SK-N-SH treated with all-trans-retinoic acid at 6 μM for 48 hours (cell line): ENCODE measurements around the gene TRNT1.

Experiments
- CSDC2 ChIP-seq: fragments of 250-450 bp; sonication (Bioruptor Pico); IDR thresholded peaks from 2 replicates; pipeline ENCODE4 v1.5.0; 2020; ENCODE audit warnings: mild to moderate bottlenecking, moderate library complexity
- ESRRG ChIP-seq: fragments of 250-450 bp; sonication (Bioruptor Pico); IDR thresholded peaks from 2 replicates; pipeline ENCODE4 v1.6.1; 2021; ENCODE audit warnings: mild to moderate bottlenecking
- OSR1 ChIP-seq: fragments of 250-450 bp; sonication (Bioruptor Pico); IDR thresholded peaks from 2 replicates; pipeline ENCODE4 v1.8.0; 2022; ENCODE audit warnings: moderate library complexity, mild to moderate bottlenecking, inconsistent platforms
- RARB ChIP-seq: fragments of 250-450 bp; sonication (Bioruptor Pico); IDR thresholded peaks from 2 replicates; pipeline ENCODE4 v1.8.0; 2021; ENCODE audit warnings: mild to moderate bottlenecking, moderate library complexity
- ZFP3 ChIP-seq: fragments of 250-450 bp; sonication (Bioruptor Pico); IDR thresholded peaks from 2 replicates; pipeline ENCODE4 v1.5.0; 2020; ENCODE audit warnings: mild to moderate bottlenecking, moderate library complexity
- ZNF565 ChIP-seq: fragments of 450-650 bp; formaldehyde crosslinking; conservative IDR thresholded peaks from 2 replicates; pipeline ENCODE4 v1.5.0; 2020; ENCODE audit warnings: low read depth, mild to moderate bottlenecking, moderate library complexity
- ZNF70 ChIP-seq: fragments of 450-650 bp; formaldehyde crosslinking; IDR thresholded peaks from 2 replicates; pipeline ENCODE4 v1.5.0; 2020; ENCODE audit warnings: mild to moderate bottlenecking, moderate library complexity

DNA sequence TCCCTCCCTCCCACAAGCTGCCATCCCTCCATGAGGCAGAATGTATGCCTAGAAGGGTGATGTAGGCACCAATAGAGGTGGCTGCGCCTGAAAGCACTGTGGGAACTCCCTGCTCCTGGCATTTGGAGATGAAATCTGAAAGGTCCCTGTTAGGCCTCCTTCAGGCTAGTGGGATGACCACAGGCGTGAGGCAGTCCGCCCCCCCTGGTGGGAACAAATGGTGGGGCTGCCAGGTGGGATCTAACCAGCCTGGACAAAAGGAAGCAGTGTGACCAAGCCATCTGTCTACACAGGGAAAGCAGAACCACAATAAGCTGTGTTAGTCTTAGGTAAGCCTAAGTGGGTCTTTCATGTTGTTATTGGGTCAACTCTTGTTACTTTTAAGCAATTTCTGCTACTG is 41.9 kb upstream of the TRNT1 start:
- TF ChIP-seq ZFP3 (CRISPR knock-in tag), result no peak
- no peak for TF ChIP-seq ZNF70 (CRISPR knock-in tag)
- TF ChIP-seq ZNF565 (CRISPR knock-in tag), result no peak
- no peak for TF ChIP-seq CSDC2 (CRISPR knock-in tag)
- TF ChIP-seq RARB, result no peak
- TF ChIP-seq OSR1, result no peak
- no peak for TF ChIP-seq ESRRG (CRISPR knock-in tag)
